ENCODE data around the gene SEC31B.
A peak's percentile ranks its signal among the peaks of the same experiment; 100 is the strongest.

The SEC31B gene

GRCh38 chr10:100535715-100536353 is 16.2 kb upstream of the SEC31B start, which contains the start of gene HIF1AN (continued):
- no peak for TF ChIP-seq ZNF449 (tag by site-specific recombination; IDR thresholded peaks at IDR 0.05)
- 0 out of 2 replicates have a peak, but pooled peaks have one; percentile 32 for TF ChIP-seq ZNF398 (tag by site-specific recombination; IDR thresholded peaks at IDR 0.05)
- TF ChIP-seq HOXA7 (CRISPR knock-in tag; IDR thresholded peaks at IDR 0.05; ENCODE audit: borderline replicate concordance), result no peak
- peak; percentile 92 for TF ChIP-seq ZNF660 (tag by site-specific recombination; IDR thresholded peaks at IDR 0.05)
- no peak for TF ChIP-seq ZNF157 (tag by site-specific recombination; IDR thresholded peaks at IDR 0.05)
- TF ChIP-seq CTCF (tag by site-specific recombination; IDR thresholded peaks at IDR 0.05), result peak; percentile 99
- TF ChIP-seq FEZF1 (tag by site-specific recombination; IDR thresholded peaks at IDR 0.05), result no peak
- peak; percentile 56 for TF ChIP-seq GLIS1 (tag by site-specific recombination; IDR thresholded peaks at IDR 0.05)
- TF ChIP-seq ZNF558 (tag by site-specific recombination; IDR thresholded peaks at IDR 0.05), result no peak; the same call in 1 of the 2 replicates
- no peak for TF ChIP-seq ZNF266 (tag by site-specific recombination; IDR thresholded peaks at IDR 0.05; ENCODE audit: low read depth)
- peak; percentile 77; the same call in 1 of the 2 replicates for TF ChIP-seq ZNF391 (tag by site-specific recombination; IDR thresholded peaks at IDR 0.05; ENCODE audit: borderline replicate concordance, low read depth)
- no peak for TF ChIP-seq ZNF777 (tag by site-specific recombination; IDR thresholded peaks at IDR 0.05; ENCODE audit: borderline replicate concordance)
- no peak for TF ChIP-seq ZNF416 (tag by site-specific recombination; IDR thresholded peaks at IDR 0.05)
- TF ChIP-seq REST (tag by site-specific recombination; IDR thresholded peaks at IDR 0.05), result peak; percentile 57
- TF ChIP-seq ZNF658 (tag by site-specific recombination; IDR thresholded peaks at IDR 0.05), result no peak
- TF ChIP-seq SP2 (tag by site-specific recombination; IDR thresholded peaks at IDR 0.05), result peak; percentile 90
- peak; percentile 92 for TF ChIP-seq ZBTB17 (tag by site-specific recombination; IDR thresholded peaks at IDR 0.05)
- TF ChIP-seq ZNF138 (tag by site-specific recombination; IDR thresholded peaks at IDR 0.05; ENCODE audit: borderline replicate concordance), result no peak
- no peak for TF ChIP-seq ZNF548 (tag by site-specific recombination; IDR thresholded peaks at IDR 0.05)
- no peak for TF ChIP-seq ZNF211 (tag by site-specific recombination; IDR thresholded peaks at IDR 0.05; ENCODE audit: low read depth)
- TF ChIP-seq YY1 (tag by site-specific recombination; IDR thresholded peaks at IDR 0.05), result peak; percentile 85
- no peak for TF ChIP-seq ZNF169 (tag by site-specific recombination; IDR thresholded peaks at IDR 0.05)
- TF ChIP-seq ZFHX2 (tag by site-specific recombination; conservative IDR thresholded peaks at IDR 0.05), result no peak; the same call in 1 of the 2 replicates
- no peak for TF ChIP-seq TCF7L2 (IDR thresholded peaks at IDR 0.05; ENCODE audit: borderline replicate concordance, low read depth, low read length)
- 0 out of 2 replicates have a peak, but pooled peaks have one; percentile 14 for TF ChIP-seq EGR2 (tag by site-specific recombination; IDR thresholded peaks at IDR 0.05; ENCODE audit: low read depth)
- TF ChIP-seq ZNF148 (tag by site-specific recombination; IDR thresholded peaks at IDR 0.05; ENCODE audit: borderline replicate concordance), result no peak
- TF ChIP-seq ZBTB6 (tag by site-specific recombination; IDR thresholded peaks at IDR 0.05), result no peak
- 0 out of 2 replicates have a peak, but pooled peaks have one; percentile 5 for TF ChIP-seq GFI1B (tag by site-specific recombination; IDR thresholded peaks at IDR 0.05)

Data from HEK293 (cell line).